Neural progenitor cell (in vitro differentiated cells): Measurements from ENCODE around the gene PAK4.

ENCODE experiments used
- CTCF ChIP-seq: fragments of 200-600 bp; sonication (generic); IDR thresholded peaks from 2 replicates; pipeline ENCODE4 v1.5.1; 2017; ENCODE audit warnings: antibody characterized with exemption, mild to moderate bottlenecking
- EZH2 ChIP-seq: fragments of 200-600 bp; sonication (generic); IDR thresholded peaks from 2 replicates; pipeline ENCODE4 v1.6.1; 2017; ENCODE audit warnings: antibody characterized with exemption, mild to moderate bottlenecking, moderate library complexity
- EZH2phosphoT487 ChIP-seq: fragments of 200-600 bp; sonication (generic); IDR thresholded peaks from 2 replicates; pipeline ENCODE4 v1.6.1; 2017; ENCODE audit warnings: antibody characterized with exemption

GRCh38 chr19:39207293-39207836 is 81.8 kb downstream of the PAK4 start:
- no peak for TF ChIP-seq CTCF
- no peak for TF ChIP-seq EZH2
- no peak for TF ChIP-seq EZH2phosphoT487
